Neural cell (in vitro differentiated cells): ENCODE data around the gene STARD7.

Experiments used
- CTCF ChIP-seq: fragments of 450-650 bp; IDR thresholded peaks from 2 replicates; pipeline ENCODE4 v1.5.1; 2014; ENCODE audit warnings: antibody characterized with exemption, mild to moderate bottlenecking, moderate library complexity; ENCODE audit not compliant: poor library complexity, severe bottlenecking
- EP300 ChIP-seq: fragments of 450-650 bp; conservative IDR thresholded peaks from 2 replicates; pipeline ENCODE4 v1.6.1; 2014; ENCODE audit warnings: antibody characterized with exemption, mild to moderate bottlenecking, moderate library complexity; ENCODE audit not compliant: poor library complexity, severe bottlenecking
- EZH2 ChIP-seq: fragments of 200-600, 300-800 bp; shearing (Covaris generic), sonication (generic); IDR thresholded peaks from 2 replicates; pipeline ENCODE4 v1.6.1; 2014; ENCODE audit warnings: antibody characterized with exemption, low read length, borderline replicate concordance, mild to moderate bottlenecking; ENCODE audit not compliant: insufficient read depth, poor library complexity, severe bottlenecking
- MXI1 ChIP-seq: fragments of 450-650 bp; conservative IDR thresholded peaks from 2 replicates; pipeline ENCODE4 v1.6.1; 2014; ENCODE audit warnings: antibody characterized with exemption, mild to moderate bottlenecking; ENCODE audit not compliant: poor library complexity, severe bottlenecking
- REST ChIP-seq: IDR thresholded peaks from 2 replicates; pipeline ENCODE4 v1.6.1; 2012; ENCODE audit warnings: borderline replicate concordance
- TAF1 ChIP-seq: IDR thresholded peaks from 2 replicates; pipeline ENCODE4 v1.6.1; 2012; ENCODE audit warnings: low read depth

GRCh38 chr2:96184989-96185388 lies 23.6 kb downstream of the STARD7 start:
- no peak for TF ChIP-seq CTCF
- no peak for TF ChIP-seq EZH2
- TF ChIP-seq MXI1 = no peak
- no peak for TF ChIP-seq REST
- no peak for TF ChIP-seq EP300
- TF ChIP-seq TAF1 = no peak
